Fibroblast of pulmonary artery (primary cell): Measurements from ENCODE around the gene P2RX7.
A peak's percentile ranks its signal among the peaks of the same experiment; 100 is the strongest.

Source experiments
- DNase-seq: peaks from one replicate; pipeline ENCODE4 v3.0.0-alpha.2; 2010; ENCODE audit warnings: low read depth
- H3K4me3 ChIP-seq: replicated peaks from 2 replicates; pipeline ENCODE4 v1.5.1; 2011; ENCODE audit warnings: low read depth, mild to moderate bottlenecking, control low read depth, low read length, moderate library complexity
- TF ChIP-seq, protein P1 (sequence below): IDR thresholded peaks from 2 replicates; pipeline ENCODE4 v1.5.1; 2011; ENCODE audit warnings: mild to moderate bottlenecking, control low read depth, low read length, inconsistent platforms; ENCODE audit errors: missing control alignments

The P2RX7 gene

GRCh38 chr12:121124402-121125109 lies 8.1 kb upstream of the P2RX7 start:
- peak; percentile 93 for DNase-seq
- no peak overlapping the region for H3K4me3 ChIP-seq
- TF ChIP-seq, protein P1, sequence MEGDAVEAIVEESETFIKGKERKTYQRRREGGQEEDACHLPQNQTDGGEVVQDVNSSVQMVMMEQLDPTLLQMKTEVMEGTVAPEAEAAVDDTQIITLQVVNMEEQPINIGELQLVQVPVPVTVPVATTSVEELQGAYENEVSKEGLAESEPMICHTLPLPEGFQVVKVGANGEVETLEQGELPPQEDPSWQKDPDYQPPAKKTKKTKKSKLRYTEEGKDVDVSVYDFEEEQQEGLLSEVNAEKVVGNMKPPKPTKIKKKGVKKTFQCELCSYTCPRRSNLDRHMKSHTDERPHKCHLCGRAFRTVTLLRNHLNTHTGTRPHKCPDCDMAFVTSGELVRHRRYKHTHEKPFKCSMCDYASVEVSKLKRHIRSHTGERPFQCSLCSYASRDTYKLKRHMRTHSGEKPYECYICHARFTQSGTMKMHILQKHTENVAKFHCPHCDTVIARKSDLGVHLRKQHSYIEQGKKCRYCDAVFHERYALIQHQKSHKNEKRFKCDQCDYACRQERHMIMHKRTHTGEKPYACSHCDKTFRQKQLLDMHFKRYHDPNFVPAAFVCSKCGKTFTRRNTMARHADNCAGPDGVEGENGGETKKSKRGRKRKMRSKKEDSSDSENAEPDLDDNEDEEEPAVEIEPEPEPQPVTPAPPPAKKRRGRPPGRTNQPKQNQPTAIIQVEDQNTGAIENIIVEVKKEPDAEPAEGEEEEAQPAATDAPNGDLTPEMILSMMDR = no peak

- no peak overlapping the region for H3K4me3 ChIP-seq
- TF ChIP-seq, protein P1 = no peak
- DNase-seq = no peak
These were observed 5.2 kb upstream of the P2RX7 start for GRCh38 chr12:121127501-121127900.

GRCh38 chr12:121128908-121129810 lies 3.5 kb upstream of the P2RX7 start:
- TF ChIP-seq, protein P1 = no peak
- H3K4me3 ChIP-seq = no peak overlapping the region
- peak; percentile 62 for DNase-seq

DNA sequence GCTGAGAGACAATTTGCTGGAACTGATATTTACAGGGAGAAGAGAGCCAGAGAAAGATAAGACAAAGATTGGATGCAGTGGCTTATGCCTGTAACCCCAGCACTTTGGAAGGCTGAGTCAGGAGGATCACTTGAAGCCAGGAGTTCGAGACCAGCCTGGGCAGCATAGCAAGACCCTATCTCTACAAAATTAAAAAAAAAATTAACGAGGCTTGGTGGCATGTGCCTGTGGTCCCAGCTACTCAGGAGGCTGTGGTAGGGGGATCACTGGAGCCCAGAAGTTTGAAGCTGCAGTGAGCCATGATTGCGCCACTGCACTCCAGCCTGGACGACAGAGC lies 2.9 kb upstream of the P2RX7 start:
- DNase-seq = no peak
- H3K4me3 ChIP-seq = no peak overlapping the region

GRCh38 chr12:121130866-121131373 lies 1.8 kb upstream of the P2RX7 start:
- H3K4me3 ChIP-seq = no peak overlapping the region
- TF ChIP-seq, protein P1 = no peak
- DNase-seq = no peak

More for the DNA sequence above, 2.9 kb upstream of the P2RX7 start:
- TF ChIP-seq, protein P1 = no peak

DNA sequence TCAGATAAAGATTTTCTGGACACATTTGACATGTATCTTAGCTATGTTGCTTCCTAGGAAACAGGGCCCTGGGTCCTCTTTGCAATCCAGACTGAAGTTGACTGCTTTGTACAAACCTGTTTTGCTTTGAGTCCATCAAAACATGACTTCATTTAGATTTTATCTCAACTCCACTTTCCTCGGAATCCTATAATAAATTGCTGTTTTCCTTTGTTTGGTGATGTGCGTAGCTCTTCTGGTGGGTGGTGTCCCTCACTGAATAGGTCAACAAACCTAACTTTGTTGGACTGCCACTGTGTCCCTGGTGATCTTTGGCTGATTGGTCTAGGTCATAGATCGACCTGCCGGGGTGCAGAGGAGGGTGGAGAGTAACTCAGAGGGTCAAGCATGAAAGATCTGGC lies 735 bp upstream of the P2RX7 start:
- TF ChIP-seq, protein P1 = no peak
- DNase-seq = no peak
- no peak overlapping the region for H3K4me3 ChIP-seq
